Measurements from ENCODE around the gene TMEM271. TPM values are rescaled to one million over a fixed set of nuclear protein-coding genes. Genes with fewer than 3 reads are reported as not detected.
"Not testable (repeated sequence)": the region's sequence is repeated elsewhere in the genome, so short reads cannot be mapped to it uniquely, and the experiment has no call there.

The TMEM271 gene
- total RNA-seq, 1 donor from 2014 or later: not detected

DNA sequence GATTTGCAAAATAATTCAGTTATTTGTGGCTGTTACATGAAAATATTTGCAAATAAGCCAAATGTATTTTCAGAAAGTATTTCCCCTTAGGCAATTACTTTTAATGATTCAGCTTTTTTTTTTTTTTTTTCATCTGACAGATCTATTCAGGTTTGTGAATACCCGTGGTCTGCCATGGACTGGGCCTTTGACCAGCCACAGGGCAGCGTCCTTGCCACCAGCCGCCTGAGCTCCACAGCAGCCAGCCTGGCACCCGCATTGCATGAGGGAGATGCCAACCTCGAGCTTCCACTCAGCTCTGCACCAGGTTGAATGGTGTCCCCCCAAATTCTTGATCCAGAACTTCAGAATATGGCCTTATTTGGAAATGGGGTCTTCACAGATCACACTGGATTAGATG, 14.7 kb downstream of the TMEM271 start:
- H3K9me3 Mint-ChIP-seq: peaks cover 17% of the 10 kb centered on the region
- H3K36me3 Mint-ChIP-seq (ENCODE audit: low read depth): no peaks in the 10 kb centered on the region
- H3K4me1 Mint-ChIP-seq: no peaks in the 10 kb centered on the region
- ATAC-seq (ENCODE audit: low read depth) (no peak), DNase-seq (no peak)
- H3K4me3 Mint-ChIP-seq: no peak overlapping the region
- CTCF ChIA-PET: no interaction called here
- TF ChIP-seq, protein P1, sequence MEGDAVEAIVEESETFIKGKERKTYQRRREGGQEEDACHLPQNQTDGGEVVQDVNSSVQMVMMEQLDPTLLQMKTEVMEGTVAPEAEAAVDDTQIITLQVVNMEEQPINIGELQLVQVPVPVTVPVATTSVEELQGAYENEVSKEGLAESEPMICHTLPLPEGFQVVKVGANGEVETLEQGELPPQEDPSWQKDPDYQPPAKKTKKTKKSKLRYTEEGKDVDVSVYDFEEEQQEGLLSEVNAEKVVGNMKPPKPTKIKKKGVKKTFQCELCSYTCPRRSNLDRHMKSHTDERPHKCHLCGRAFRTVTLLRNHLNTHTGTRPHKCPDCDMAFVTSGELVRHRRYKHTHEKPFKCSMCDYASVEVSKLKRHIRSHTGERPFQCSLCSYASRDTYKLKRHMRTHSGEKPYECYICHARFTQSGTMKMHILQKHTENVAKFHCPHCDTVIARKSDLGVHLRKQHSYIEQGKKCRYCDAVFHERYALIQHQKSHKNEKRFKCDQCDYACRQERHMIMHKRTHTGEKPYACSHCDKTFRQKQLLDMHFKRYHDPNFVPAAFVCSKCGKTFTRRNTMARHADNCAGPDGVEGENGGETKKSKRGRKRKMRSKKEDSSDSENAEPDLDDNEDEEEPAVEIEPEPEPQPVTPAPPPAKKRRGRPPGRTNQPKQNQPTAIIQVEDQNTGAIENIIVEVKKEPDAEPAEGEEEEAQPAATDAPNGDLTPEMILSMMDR (IDR thresholded peaks at IDR 0.05): no peak
- intact Hi-C loops (cut with micrococcal nuclease): no loop called here
- POLR2A ChIA-PET: no interaction called here
- no peaks in the 10 kb centered on the region for H3K27me3 Mint-ChIP-seq
- no peak overlapping the region for H3K27ac Mint-ChIP-seq

DNA sequence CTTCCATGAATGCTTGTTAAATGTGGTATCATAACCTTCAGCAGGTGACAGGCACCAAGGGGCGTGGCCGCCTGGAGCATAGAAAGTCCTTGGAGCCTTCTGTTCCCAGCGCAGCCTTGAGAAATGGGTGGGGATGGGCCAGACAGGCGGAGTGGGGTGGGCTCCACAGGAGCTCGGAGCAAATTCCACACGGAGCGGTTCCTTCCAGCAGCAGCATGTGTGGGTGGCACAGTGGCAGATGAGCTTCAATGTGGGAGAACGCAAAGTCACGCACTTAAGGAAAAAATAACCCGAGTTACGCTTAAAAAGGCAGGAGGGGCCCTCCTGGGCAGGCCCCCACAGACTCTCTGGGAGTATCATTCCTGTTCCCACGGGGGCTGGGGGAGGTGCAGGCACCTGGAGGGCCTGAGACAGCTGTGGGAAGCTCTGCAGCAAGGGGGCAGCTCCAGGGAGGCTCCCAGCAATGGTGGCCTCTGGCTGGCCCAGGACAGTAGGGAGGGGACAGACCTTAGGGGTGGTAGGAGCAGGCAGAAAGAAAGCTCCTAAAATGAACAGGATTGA, 15.3 kb downstream of the TMEM271 start:
- ATAC-seq (ENCODE audit: low read depth): no peak
- DNase-seq: no peak
- Mint-ChIP-seq H3K27me3 (no peaks in the 10 kb centered on the region), H3K9me3 (peaks cover 17% of the 10 kb centered on the region), H3K36me3 (ENCODE audit: low read depth) (no peaks in the 10 kb centered on the region), H3K4me1 (no peaks in the 10 kb centered on the region), H3K4me3 (no peak overlapping the region), H3K27ac (no peak overlapping the region)
- ChIA-PET POLR2A (no interaction called here), CTCF (no interaction called here)
- TF ChIP-seq, protein P1 (IDR thresholded peaks at IDR 0.05): no peak
- intact Hi-C loops (cut with micrococcal nuclease): no loop called here

DNA sequence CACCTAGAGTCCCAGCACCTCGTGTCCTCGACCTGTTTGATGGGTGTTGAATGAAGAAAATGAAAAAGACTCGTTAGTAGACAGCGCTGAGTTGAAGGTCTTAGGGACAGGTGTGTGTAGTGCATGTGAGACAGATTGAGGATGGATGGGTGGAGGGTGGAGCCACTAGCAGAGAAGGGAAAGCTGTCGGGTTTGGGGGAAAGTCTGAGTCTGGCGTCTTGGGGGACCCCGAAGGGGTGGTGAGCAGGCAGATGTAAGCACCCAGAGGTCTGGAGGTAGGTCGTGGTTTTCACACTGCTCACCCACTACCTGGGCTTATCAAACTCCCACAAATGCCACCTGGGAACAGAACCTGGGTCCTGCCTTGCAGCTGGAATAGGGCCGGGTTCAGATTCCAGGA, 16.0 kb downstream of the TMEM271 start:
- Mint-ChIP-seq H3K4me1 (no peaks in the 10 kb centered on the region), H3K27ac (no peak overlapping the region), H3K4me3 (no peak overlapping the region), H3K9me3 (peaks cover 12% of the 10 kb centered on the region), H3K27me3 (no peaks in the 10 kb centered on the region), H3K36me3 (ENCODE audit: low read depth) (no peaks in the 10 kb centered on the region)
- ChIA-PET CTCF (no interaction called here), POLR2A (no interaction called here)
- TF ChIP-seq, protein P1 (IDR thresholded peaks at IDR 0.05): no peak
- no peak for ATAC-seq (ENCODE audit: low read depth)
- no peak for DNase-seq
- intact Hi-C loops (cut with micrococcal nuclease): no loop called here

DNA sequence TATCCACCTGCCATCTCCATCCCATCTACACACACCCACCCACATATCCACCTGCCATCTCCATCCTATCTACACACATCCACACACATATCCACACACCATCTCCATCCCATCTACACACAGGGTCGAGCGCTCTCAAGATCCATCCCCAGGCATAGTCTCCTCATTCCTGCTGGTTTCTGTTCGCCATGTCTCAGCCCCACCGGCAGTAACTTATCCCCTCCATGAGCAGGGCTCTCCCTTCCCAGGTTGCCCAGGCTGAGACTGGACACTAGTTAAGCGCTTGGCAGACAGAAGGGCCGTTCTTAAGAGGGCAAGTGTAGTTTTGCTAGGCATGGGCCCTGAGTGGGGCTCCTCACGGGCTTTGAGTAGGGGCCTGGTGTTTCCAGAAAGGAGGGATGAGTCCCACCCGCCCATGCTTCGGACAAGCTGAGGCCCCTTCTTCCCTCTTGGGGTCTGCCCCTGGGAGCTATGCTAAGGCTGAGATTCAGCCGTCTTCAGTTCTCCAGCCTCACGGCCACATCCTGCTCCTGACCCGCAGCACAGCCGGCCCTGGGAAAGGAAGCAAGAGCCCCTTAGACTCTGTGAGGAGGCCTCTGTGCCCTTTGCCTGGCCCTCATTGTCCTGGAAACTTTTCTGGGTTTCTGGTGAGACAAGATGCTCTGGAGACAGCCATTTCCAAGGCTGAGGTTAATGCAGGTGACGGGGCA, 20.4 kb downstream of the TMEM271 start:
- no peak for ATAC-seq (ENCODE audit: low read depth)
- Mint-ChIP-seq H3K27me3 (peaks cover 5% of the 10 kb centered on the region), H3K27ac (no peak overlapping the region), H3K36me3 (ENCODE audit: low read depth) (no peaks in the 10 kb centered on the region), H3K4me3 (no peak overlapping the region), H3K4me1 (no peaks in the 10 kb centered on the region), H3K9me3 (peaks cover 4% of the 10 kb centered on the region)
- TF ChIP-seq, protein P1 (IDR thresholded peaks at IDR 0.05): no peak
- POLR2A ChIA-PET: no interaction called here
- CTCF ChIA-PET: no interaction called here
- intact Hi-C loops (cut with micrococcal nuclease): no loop called here
- no peak for DNase-seq

DNA sequence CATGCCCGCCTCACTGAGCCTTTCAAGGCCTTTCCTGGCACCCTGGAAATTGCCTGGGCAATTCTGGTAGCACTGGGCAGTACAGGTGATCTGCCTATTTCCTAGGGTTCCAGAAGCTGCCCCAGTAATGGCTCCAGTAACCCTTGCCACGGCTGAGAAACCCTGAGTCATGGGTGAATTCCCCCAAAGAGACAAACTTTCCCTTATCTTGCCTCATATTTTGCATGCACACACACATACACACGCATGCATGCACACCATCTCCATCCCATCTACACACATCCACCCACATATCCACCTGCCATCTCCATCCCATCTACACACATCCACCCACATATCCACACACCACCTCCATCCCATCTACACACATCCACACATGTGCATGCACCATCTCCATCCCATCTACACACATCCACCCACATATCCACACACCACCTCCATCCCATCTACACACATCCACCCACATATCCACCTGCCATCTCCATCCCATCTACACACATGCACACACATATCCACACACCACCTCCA, 21.2 kb downstream of the TMEM271 start:
- DNase-seq; H3K36me3 Mint-ChIP-seq (ENCODE audit: low read depth); CTCF ChIA-PET; H3K4me3 Mint-ChIP-seq; ATAC-seq (ENCODE audit: low read depth); H3K27me3 Mint-ChIP-seq; POLR2A ChIA-PET; intact Hi-C loops (cut with micrococcal nuclease); H3K4me1 Mint-ChIP-seq; H3K27ac Mint-ChIP-seq; H3K9me3 Mint-ChIP-seq: not testable (repeated sequence)

Data from activated B cell treated with CpG ODN at 0.5 μM for 24 hours (primary cell).